Spleen (tissue), 11 donors: ENCODE results near the gene DTD1. TPM values are rescaled to one million over a fixed set of nuclear protein-coding genes. Genes with fewer than 3 reads are reported as not detected.

Source experiments
- DNase-seq: peaks from one replicate; pipeline ENCODE4 v3.0.0-alpha.2; 2020
- H3K27ac ChIP-seq, 8 donors: fragments of 200-600 bp; sonication (generic) in 7 of 8; 1 replicate in 4 of 8; 2 replicates in 4 of 8; pipeline versions ENCODE4 v1.5.0 to v1.8.0; 2016 to 2021; ENCODE audit warnings: inconsistent platforms in 4 of 8, mild to moderate bottlenecking in 4 of 8, moderate library complexity in 1 of 8
- H3K27me3 ChIP-seq, 7 donors: fragments of 200-600 bp; sonication (generic) in 6 of 7; replicated peaks in 1 of 7; 1 replicate in 4 of 7; 2 replicates in 3 of 7; pipeline versions ENCODE4 v1.5.0 to v1.8.0; 2016 to 2021; ENCODE audit warnings: inconsistent platforms in 3 of 7, mild to moderate bottlenecking in 1 of 7
- H3K36me3 ChIP-seq, 6 donors: fragments of 200-600 bp; sonication (generic) in 5 of 6; 1 replicate in 4 of 6; 2 replicates in 2 of 6; pipeline versions ENCODE4 v1.5.0 to v1.8.0; 2016 to 2021; ENCODE audit warnings: inconsistent platforms in 2 of 6
- H3K4me1 ChIP-seq, 6 donors: fragments of 200-600 bp; sonication (generic) in 5 of 6; 1 replicate in 3 of 6; 2 replicates in 3 of 6; pipeline versions ENCODE4 v1.5.0 to v1.8.0; 2016 to 2021; ENCODE audit warnings: inconsistent platforms in 3 of 6
- H3K4me3 ChIP-seq, 8 donors: fragments of 200-600 bp; sonication (generic) in 7 of 8; 1 replicate in 4 of 8; 2 replicates in 4 of 8; pipeline versions ENCODE4 v1.5.0 to v1.8.0; 2016 to 2021; ENCODE audit warnings: inconsistent platforms in 4 of 8, mild to moderate bottlenecking in 4 of 8, moderate library complexity in 2 of 8
- H3K9me3 ChIP-seq, 8 donors: fragments of 200-600 bp; sonication (generic) in 7 of 8; 1 replicate in 4 of 8; 2 replicates in 4 of 8; pipeline versions ENCODE4 v1.5.0 to v1.8.0; 2016 to 2021; ENCODE audit warnings: inconsistent platforms in 4 of 8
- CTCF ChIP-seq, 11 experiments: fragments of 200-600 bp in 7 of 11; fragments of 450-650 bp in 4 of 11; sonication (generic) in 4 of 11; IDR thresholded peaks in 8 of 11; conservative IDR thresholded peaks in 3 of 11; 1 replicate in 7 of 11; 2 replicates in 4 of 11; pipeline versions ENCODE4 v1.4.0 to v1.8.0; 2016 to 2021; ENCODE audit warnings: antibody characterized with exemption in 11 of 11, inconsistent platforms in 4 of 11, mild to moderate bottlenecking in 1 of 11
- POLR2A ChIP-seq, 3 donors: fragments of 450-650 bp; IDR thresholded peaks; one replicate each; pipeline ENCODE4 v1.5.1; 2017; ENCODE audit warnings: antibody characterized with exemption in 3 of 3, mild to moderate bottlenecking in 1 of 3
- POLR2AphosphoS5 ChIP-seq, 3 donors: sonication (generic); formaldehyde crosslinking; IDR thresholded peaks; one replicate each; pipeline ENCODE4 v1.5.1; 2017; ENCODE audit warnings: antibody characterized with exemption in 3 of 3
- WGBS, 5 donors: extraction: QIAGEN DNeasy Blood & Tissue Kit in 3 of 5; methylation state at CpG; one replicate each; pipeline versions ENCODE4 v1.1.5 to v1.1.7; 2013 to 2018; 5-methylcytosine and 5-hydroxymethylcytosine counted together
- intact Hi-C: fragments of 100-400 bp; cut with DNase I; formaldehyde crosslinking; loops from one replicate; pipeline ENCODE4 v1.15.0; 2023; ENCODE audit warnings: low total_unique reads
- polyA plus RNA-seq, 3 donors: library from polyadenylated mRNA; stranded (reverse); fragments of 200-250 nt; gene quantifications; one replicate each; pipeline ENCODE4 v1.2.1, GENCODE V29; 2013
- total RNA-seq, 7 donors: library from RNA; depleted of rRNA in 3 of 7; stranded (reverse); fragments of >200 nt in 3 of 7; fragmentation: NEBNext Ultra II Directional in 4 of 7; extraction: Animal tissue kit (Norgen Biotek cat#: 25700) in 4 of 7; gene quantifications; one replicate each; pipeline versions ENCODE4 v1.1.0 to v1.2.1, GENCODE V29; 2016 to 2021
- donor health status: healthy with polysubstance abuse.
- donor health status: DM: no; HTN: no; CAD: no; lungs with moderate emphysema.
- donor health status: DM: no; HTN: no; CAD: no.
- donor health status: Bipolar disorder and iron deficiency.
- donor health status: healthy.
- donor health status: DM: no; HTN: no; CAD: no.
- donor health status: DM: yes; HTN: yes; CAD: no.

Gene DTD1
- total and polyA plus RNA-seq, 10 donors: 17.4 to 29.7 (median 23.3) TPM

- no peak for DNase-seq
These were observed 40.6 kb downstream of the DTD1 start for GRCh38 chr20:18628330-18628920.

GRCh38 chr20:18632196-18632789 lies 44.4 kb downstream of the DTD1 start:
- no peaks in the 10 kb centered on the region for H3K27me3 ChIP-seq
- intact Hi-C loops: loop anchor here (10.0 kb wide), 1 partner anchor 1033 kb away; no protein-coding TSS in a partner anchor
- 19 to 31% (median 28%) methylated on average over 7 of the region's 7 CpGs for WGBS, 5 donors
- no peak overlapping the region for H3K27ac ChIP-seq
- TF ChIP-seq POLR2AphosphoS5 (IDR thresholded peaks at IDR 0.05) (peak in 1 of 3 donors; percentile 34), CTCF (IDR thresholded peaks at IDR 0.05 in 8 of 11, conservative IDR thresholded peaks at IDR 0.05 in 3 of 11) (peak; percentile 18 to 89 (median 74)), POLR2A (IDR thresholded peaks at IDR 0.05) (no peak)
- H3K4me1 ChIP-seq: no peaks in the 10 kb centered on the region
- DNase-seq: peak; percentile 87
- H3K9me3 ChIP-seq: no peaks in the 10 kb centered on the region
- peaks cover 0 to 68% (median 3%) of the 10 kb centered on the region in 6 donors for H3K36me3 ChIP-seq
- no peak overlapping the region for H3K4me3 ChIP-seq

More at GRCh38 chr20:18628330-18628920, 40.6 kb downstream of the DTD1 start:
- WGBS, 5 donors: 88 to 94% (median 92%) methylated on average over 11 of the region's 11 CpGs
- Histone ChIP-seq H3K27ac (no peak overlapping the region), H3K4me3 (no peak overlapping the region), H3K27me3 (no peaks in the 10 kb centered on the region), H3K9me3 (no peaks in the 10 kb centered on the region), H3K36me3 (peaks cover 0 to 49% (median 3%) of the 10 kb centered on the region in 6 donors), H3K4me1 (no peaks in the 10 kb centered on the region)
- intact Hi-C loops: no loop called here
- peak in 9 of 11 experiments; percentile 10 to 52 (median 34) for TF ChIP-seq CTCF (IDR thresholded peaks at IDR 0.05 in 8 of 11, conservative IDR thresholded peaks at IDR 0.05 in 3 of 11)
- TF ChIP-seq POLR2AphosphoS5 (IDR thresholded peaks at IDR 0.05): no peak
- TF ChIP-seq POLR2A (IDR thresholded peaks at IDR 0.05): no peak

- no peak for DNase-seq
- H3K4me1 ChIP-seq: no peaks in the 10 kb centered on the region
- H3K9me3 ChIP-seq: no peaks in the 10 kb centered on the region
- no peaks in the 10 kb centered on the region for H3K27me3 ChIP-seq
- intact Hi-C loops: loop anchor here (10.0 kb wide), 1 partner anchor 1031 kb away; no protein-coding TSS in a partner anchor
- H3K36me3 ChIP-seq: peaks cover 0 to 70% (median 1%) of the 10 kb centered on the region in 6 donors
- no peak overlapping the region for H3K27ac ChIP-seq
- 77 to 97% (median 94%) methylated on average over 2 of the region's 2 CpGs for WGBS, 5 donors
- no peak overlapping the region for H3K4me3 ChIP-seq
- TF ChIP-seq CTCF (IDR thresholded peaks at IDR 0.05 in 8 of 11, conservative IDR thresholded peaks at IDR 0.05 in 3 of 11) (no peak), POLR2A (IDR thresholded peaks at IDR 0.05) (no peak)
These were observed 45.6 kb downstream of the DTD1 start for GRCh38 chr20:18633411-18633810.

- DNase-seq: no peak
- 93 to 95% (median 94%) methylated on average over 5 of the region's 5 CpGs for WGBS, 5 donors
- H3K36me3 ChIP-seq: peaks cover 0 to 62% (median 0%) of the 10 kb centered on the region in 6 donors
- intact Hi-C loops: loop anchor here (10.0 kb wide), 1 partner anchor 1030 kb away; no protein-coding TSS in a partner anchor
- TF ChIP-seq POLR2A (IDR thresholded peaks at IDR 0.05): no peak
- no peak for TF ChIP-seq POLR2AphosphoS5 (IDR thresholded peaks at IDR 0.05)
- TF ChIP-seq CTCF (IDR thresholded peaks at IDR 0.05 in 8 of 11, conservative IDR thresholded peaks at IDR 0.05 in 3 of 11): no peak
- H3K9me3 ChIP-seq: no peaks in the 10 kb centered on the region
- H3K27me3 ChIP-seq: no peaks in the 10 kb centered on the region
- no peak overlapping the region for H3K27ac ChIP-seq
- H3K4me3 ChIP-seq: no peak overlapping the region
- H3K4me1 ChIP-seq: peaks cover 0 to 5% (median 0%) of the 10 kb centered on the region in 6 donors
These were observed 46.6 kb downstream of the DTD1 start for GRCh38 chr20:18634501-18634900.
